HG02870 (cell line): Measurements from ENCODE around the gene RBM47.
A peak's percentile ranks its signal among the peaks of the same experiment; 100 is the strongest.
"Not testable (repeated sequence)": the region's sequence is repeated elsewhere in the genome, so short reads cannot be mapped to it uniquely, and the experiment has no call there.

Experiments used
- ATAC-seq: cut with Tn5 transposase; IDR thresholded peaks from one replicate; pipeline ENCODE4 v1.9.1; 2021; ENCODE audit warnings: mild to moderate bottlenecking, moderate library complexity; ENCODE audit not compliant: unreplicated experiment

Gene RBM47

DNA sequence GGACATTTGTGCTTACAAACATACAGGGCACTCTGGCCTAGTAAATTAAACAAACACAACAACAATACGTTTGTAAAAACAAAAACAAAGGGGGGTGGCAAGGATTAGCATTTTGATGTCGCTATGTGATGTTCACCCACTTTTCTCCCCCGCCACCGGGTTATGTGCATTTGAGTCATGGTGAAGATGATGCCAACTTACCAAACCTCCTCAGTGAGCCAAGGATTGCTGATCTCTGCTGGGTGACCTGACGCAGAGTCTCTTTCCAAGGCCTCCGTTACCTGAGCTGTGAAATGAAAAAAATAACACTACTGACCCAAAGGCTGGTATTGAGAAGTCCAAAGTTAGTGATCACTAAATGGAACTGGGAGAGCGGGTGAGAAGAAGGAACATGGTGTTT is 85.4 kb downstream of the RBM47 start:
- ATAC-seq = no peak

DNA sequence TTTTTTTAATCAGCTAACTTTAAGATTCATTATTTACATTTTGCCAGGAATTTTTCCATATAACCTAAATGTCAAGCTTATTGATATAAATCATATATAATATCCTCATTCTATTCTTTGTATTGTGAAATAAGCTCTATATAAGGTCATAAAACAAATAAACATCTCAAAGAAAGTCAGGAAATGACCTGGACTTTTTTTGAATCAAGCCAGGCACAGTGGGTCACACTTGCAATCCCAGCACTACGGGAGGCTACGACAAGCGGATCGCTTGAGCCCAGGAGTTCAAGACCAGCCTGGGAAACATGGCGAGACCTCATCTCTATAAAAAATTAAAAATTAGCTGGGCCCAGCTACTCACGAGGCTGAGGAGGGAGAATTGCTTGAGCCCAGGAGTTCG is 88.9 kb downstream of the RBM47 start:
- ATAC-seq = no peak

DNA sequence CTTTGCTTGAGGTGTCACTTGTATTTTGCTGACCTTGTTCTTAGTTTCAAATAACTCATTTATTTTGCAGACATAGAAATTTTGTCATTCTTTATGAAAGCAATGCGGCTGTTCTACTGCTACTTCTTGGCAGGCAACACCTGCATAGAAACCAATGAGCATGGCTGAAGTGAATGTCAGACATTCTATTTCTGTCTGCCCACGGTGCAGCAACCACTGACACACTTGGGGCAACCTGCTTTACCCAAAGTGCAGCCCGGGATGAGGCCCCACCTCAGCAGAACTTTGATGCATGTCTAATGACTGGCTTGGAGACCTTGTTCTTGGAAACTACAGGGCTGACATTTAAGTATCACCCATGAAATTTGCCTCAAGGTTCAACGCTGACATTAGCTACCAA is 93.6 kb downstream of the RBM47 start:
- ATAC-seq = peak; percentile 77

DNA sequence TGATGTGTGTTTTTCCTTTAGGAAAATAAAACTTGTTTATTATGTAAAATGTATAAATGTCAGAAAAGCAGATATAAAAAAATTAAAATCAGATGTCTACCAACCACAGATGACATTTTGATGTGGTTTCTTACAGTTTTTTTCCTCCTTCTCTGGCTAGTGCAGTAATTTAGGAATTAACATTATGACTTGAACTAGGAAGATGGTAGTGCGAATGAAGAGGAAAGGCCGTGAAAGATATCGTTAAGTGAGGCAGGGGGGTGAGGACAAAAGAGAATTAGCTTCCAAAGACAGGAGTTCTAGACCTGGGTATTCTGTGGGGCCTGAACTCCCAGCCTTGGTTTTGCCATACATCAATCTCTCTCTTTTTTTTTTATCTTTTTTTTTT is 98.0 kb downstream of the RBM47 start:
- no peak for ATAC-seq

DNA sequence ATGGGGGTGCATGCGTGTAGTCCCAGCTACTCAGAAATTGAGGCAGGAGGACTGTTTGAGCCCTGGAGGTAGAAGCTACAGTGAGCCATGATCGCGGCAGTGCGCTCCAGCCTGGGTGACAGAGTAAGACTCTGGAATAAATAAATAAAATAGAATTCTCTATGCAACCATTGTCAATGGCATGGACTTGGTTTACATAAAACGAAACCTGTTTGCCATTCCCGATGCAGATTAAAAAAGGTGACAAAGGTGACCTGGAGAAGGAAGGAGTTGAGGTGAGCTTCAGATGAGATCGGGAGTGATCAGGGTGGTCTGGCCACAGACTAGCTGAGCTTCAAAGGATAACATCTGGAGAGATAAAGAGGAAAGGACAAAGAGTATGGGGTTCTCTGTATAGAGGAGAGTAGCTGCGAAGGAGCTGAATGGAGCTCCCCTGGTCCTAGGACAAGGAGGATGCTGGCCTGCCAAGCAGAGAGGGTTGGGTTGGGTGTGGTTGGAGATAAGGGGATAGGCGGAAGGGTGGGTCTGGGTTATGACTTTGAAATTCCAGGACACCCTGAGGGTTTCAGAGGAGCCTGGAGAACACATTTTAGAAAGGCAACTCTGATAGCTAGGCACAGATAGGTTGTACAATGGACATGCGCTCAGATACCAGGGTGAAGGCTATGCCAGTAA is 98.6 kb downstream of the RBM47 start:
- no peak for ATAC-seq

DNA sequence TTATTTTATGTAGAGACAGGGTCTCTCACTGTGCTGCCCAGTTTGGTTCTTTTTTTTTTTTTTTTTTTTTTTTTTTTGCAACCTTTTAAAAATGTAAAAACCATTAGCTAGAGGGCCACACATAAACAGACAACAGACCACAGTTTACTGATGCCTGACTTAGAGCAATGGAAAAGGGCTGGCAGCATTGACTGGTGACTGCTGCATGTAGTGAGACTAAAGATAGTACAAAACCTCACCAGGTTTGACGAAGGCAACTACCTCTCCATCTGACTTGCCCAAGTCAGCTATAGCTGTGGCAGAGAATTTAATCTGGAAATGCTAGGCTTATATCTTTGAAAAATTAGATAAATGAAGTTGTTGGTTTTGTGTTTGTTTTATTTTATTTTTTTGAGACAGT is 102.9 kb downstream of the RBM47 start:
- ATAC-seq = no peak

DNA sequence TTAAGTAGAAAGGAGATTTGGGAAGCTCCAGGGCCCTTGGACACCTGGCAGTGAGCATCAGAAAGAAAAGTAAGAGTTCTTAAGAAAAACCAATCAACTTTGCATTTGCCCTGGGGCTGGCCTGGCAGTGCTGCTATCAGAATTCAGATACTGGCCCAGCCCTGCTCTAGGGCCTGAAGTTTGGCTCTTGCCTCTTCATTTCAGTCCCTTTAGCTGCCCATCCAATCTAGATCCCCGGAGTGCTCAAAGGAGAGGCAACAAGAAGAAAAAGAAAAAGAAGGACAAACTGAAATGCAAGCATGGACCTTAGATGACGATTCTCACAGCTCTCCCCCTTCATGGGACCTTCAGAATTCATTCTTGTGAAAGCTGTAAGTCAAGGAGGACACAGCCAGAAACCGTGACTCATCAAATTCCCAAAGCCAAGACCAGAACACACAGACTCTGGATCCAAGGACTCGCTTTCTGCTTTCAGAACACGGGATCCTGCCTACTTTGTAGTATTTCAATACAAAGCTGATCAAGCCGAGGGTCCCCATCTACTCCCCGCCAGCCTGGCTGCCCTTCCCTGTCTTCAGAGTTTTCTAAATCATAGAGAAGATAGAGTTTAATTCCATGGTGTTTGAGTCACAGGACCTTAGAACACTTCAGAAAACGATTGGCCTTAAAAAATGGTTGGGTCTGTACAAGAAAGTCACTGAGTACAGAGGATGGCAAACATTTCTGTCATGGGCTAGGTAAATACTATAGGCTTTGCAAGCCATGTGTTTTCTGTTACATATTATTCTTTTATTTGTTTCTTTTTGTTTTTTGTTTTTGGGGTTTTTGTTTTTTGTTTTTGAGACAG is 103.7 kb downstream of the RBM47 start:
- ATAC-seq = no peak

DNA sequence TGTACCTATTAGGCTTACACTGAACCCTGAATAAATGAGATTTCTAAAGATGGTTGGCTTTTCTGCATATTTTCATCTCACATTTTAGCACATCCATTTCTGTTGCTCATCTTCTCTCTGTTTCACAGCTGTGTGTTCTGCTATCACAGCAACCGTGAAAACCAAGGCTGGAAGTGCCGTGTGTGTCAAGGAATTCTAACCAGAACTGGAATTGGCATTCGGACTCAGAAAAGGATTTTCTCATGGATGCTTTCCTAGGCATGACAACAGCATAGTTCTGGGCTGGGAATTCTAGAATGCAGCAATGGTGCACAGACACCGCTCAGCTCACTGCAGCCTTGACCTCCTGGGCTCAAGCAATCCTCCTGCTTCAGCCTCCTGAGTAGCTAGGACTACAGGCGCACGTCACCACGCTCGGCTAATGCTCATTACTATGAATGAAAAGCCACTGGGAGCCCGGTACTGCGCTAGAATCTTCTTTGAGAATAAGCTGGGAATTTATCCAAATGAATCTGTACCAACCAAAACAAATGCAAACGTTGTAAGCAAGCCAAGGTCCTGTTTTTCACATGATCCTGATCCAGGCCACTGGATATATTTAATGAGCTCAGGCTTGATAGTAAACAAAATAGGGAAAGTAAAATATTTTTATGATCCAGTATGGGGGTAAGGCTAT is 105.2 kb downstream of the RBM47 start:
- no peak for ATAC-seq

DNA sequence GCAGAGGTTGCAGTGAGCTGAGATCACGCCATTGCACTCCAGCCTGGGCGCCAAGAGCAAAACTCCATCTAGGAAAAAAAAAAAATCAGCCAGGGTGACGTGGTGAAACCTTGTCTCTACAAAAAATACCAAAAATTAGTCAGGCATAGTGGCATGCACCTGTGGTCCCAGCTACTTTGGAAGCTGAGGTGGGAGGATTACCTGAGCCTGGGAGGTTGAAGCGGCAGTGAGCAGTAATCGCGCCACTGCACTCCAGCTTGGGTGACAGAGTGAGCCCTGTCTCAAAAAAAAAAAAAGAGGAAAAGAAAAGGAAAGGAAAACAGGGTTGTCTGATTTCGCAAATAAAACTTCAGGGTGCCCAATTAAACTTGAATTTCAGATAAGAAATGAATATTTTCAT is 106.1 kb downstream of the RBM47 start:
- no peak for ATAC-seq

DNA sequence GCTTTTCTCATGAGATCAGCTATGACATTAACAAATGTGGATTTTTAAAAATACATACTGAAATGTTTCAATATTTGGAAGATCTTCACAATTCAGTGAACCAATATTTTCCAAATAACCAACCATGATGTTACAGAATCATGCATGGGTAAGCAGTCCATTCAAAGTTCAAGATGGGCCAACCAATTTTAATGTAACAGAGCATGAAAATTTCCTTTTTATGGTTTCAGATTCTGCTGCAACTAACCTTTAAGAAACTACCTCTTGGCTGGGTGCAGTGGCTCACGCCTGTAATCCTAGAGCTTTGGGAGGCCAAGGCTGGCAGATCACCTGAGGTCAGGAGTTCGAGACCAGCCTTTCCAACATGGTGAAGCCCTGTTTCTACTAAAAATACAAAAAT is 107.7 kb downstream of the RBM47 start:
- no peak for ATAC-seq

DNA sequence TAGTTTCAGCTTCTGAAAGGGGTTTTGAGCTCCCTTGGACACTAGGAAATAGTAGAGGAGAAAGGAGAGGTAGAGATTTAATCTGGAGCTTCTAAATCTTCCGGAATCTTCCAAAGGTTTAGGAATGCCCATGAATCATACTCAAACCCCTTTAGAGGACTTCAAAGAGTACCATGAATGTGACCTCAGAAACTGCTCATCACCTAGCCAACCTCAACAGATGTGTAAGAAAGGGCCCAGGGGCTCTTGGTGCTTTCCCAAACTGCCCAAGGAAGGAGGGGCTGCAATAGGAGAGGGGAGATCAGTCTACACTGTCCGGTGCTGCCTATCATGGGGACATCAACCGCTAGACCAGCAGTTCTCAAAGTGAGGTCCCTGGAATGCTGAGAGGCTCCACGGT is 109.1 kb downstream of the RBM47 start:
- ATAC-seq = no peak

DNA sequence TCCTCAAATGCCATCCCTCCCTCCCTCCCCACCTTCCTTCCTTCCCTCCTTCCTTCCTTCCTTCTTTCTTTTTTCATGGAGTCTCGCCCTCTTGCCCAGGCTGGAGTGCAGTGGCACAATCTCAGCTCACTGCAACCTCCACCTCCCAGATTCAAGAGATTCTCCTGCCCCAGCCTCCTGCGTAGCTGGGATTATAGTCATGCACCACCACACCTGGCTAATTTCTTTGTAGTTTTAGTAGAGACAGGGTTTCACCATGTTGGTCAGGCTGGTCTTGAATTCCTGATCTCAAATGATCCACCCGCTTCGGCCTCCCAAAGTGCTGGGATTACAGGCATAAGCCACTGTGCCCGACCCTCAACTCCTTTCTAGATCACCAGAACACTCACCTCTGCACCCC is 112.6 kb downstream of the RBM47 start:
- not testable (repeated sequence) for ATAC-seq

DNA sequence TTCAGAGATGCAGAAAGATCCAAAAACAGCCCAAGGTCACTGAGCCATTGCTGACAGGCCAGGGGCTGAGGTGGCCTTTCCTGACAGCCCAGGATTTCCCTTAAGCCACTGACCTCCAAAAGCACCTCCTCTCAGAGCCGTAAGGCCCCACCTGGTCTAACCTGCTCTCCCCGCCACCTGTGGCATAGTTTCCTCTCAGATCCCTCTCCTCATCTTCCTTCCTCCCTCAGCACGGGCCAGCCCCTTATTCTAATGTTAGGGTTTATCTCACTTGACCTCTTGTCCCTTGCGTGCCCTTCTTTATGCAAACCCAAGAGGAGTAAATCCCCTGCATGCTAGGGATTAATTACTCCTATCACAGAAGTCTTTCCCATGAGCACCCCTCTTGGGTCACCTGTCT is 113.0 kb downstream of the RBM47 start:
- peak; percentile 32 for ATAC-seq

DNA sequence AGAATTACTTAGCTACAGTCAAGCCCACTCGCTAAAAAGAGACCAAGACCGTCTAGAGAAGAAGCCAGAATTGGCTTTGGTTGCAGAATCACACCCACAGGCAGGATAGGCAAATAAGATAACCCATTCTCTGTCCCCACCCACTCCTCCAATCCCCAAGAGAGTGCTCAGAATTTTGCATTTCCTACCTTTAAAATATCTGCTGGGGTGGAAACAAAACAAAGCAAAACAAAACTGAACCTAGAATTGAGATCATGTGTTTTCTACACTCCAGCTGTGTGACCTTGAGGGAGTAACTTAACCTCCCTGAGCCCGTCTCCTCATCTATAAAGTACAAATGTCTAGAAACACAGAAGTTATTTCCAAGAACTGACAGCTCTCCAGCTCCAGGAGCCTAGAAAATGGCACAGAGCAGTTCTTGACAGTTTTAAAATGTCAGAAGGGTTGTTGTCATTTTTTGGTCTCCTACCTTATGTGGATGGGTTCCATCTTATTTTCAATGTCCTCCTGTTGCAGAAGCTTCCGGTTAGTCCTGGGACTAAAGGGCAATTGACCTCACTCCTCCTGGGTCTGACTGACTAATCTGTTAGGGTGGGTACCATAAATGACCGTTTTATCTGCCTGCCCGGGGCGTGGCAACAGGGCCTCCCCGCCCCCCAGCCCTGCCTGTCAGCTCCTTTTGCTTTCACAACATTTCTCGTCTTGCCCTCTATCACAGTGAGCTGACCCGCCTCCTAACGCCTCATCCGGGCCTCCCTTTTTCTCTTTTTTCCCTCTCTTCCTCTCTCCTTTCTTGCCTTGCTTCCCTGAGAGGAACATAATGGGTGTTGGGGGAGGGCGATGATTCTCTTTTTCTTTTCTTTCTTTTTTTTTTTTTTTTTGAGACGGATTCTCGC is 114.0 kb downstream of the RBM47 start:
- ATAC-seq = peak; percentile 78

DNA sequence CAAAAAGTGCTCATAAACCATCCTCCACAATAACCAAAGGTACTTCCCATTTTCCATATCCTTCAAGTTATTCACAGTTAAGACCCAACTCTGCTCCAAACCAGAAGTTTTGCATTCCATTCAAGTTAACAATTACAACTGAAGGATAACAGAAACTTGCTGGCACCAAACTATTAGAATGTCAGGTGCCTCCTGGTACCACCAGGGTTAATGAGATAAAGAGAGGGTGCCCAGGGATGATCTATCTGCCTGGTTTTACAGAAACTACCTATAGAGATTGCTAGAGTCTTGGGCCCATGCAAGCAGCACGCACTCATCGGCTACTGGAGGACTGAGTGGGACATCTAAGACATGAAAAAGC is 114.6 kb downstream of the RBM47 start:
- no peak for ATAC-seq

DNA sequence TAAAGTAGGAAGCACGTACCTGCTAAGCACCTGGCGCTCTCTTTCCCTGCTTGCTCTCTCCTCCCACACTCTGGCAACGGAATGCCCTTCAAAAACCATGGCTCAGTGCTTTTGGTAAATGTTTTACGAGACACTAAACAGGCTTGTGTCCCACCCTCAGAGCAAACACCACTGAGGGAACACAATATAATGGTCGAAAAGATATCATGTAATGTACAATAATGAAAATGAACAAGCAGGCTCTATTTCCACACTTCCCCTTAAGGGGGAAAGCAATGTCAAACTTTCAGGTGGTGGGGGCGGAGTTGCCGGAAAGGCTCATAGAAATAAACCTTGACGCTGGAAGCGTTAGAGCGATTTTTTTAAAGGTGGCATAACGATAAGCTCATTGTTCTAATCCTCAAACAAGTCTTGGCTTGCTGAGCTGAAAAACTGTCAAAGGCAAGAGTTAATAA is 115.1 kb downstream of the RBM47 start:
- ATAC-seq = no peak

DNA sequence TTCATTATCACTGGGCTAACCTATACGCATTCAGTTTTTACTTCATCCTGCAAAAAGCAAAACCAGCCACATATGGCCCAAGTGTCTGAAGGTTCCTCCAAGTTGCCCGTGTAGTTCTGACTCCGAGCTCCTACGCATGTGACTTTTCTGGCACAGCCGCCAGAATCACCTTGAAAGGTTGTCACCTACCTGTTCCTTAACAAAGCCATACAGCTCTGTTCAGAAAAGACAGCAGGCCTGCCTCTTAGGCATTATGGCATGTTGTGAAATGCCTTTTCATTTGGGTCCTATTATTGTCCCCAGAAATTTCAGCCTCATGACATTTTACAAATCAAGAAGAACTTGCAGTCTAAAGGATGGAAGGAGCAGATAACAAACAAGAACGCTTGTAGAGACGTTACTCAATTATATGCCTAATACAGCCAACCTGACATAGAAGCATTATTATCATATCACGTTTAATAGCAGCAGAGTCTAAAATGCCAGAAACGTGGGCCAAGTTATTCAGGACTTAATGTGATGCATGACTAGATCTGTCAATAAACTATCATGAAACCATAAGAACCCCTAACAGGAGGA is 118.5 kb downstream of the RBM47 start:
- no peak for ATAC-seq

DNA sequence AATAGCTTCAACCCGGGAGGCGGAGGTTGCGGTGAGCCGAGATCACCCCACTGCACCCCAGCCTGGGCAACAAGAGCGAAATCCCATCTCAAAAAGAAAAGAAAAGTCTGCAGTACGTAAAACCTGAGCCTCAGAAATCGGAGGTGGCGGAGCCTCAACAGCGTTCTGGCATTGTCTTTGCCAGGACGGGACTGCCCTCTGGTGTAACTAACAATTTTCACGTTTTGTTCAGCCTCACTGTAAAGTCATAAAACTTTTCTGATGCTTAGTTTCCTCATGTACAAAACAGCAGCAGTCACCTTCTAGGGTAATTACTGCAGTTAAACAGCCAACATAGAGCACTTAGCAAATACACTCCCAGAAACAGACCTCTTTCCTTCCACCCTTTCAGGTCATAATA is 121.7 kb downstream of the RBM47 start:
- ATAC-seq = no peak

DNA sequence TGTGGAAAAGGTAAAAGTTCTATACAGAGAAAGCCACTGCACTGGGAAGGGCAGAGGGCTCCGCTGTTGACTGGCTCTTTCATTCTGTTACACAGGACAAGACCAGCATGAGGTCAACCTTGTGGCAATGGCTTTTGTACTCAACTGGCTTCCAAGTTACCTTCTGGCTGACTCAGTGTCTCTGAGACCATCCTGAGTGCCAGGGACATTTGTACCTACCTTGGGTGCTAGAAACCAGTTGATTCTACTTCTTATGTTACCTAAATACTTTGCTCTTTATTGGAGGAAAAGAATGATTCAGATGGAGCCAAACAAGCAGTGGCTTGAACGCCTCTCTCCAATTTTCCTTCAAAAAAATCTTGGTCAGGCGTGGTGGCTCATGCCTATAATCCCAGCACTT is 123.2 kb downstream of the RBM47 start:
- no peak for ATAC-seq

DNA sequence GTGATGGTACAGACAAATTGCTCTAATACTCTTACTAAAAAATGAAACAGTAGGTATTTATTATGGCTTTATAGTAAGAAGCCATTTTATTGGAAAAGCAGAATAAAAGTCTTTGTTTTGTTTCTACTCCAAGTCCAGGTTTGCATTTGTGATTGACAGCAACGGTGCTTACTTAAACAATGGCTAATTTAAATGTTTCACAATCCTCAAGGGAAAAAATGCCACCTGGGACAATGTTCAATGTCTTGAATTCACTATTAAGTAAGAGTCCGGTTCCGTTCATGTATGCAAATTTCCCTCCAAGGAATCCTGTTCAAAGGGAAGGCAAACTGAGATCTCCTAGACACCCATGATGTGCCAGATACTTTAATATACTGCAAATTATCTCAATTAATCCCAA is 123.6 kb downstream of the RBM47 start:
- ATAC-seq = no peak

DNA sequence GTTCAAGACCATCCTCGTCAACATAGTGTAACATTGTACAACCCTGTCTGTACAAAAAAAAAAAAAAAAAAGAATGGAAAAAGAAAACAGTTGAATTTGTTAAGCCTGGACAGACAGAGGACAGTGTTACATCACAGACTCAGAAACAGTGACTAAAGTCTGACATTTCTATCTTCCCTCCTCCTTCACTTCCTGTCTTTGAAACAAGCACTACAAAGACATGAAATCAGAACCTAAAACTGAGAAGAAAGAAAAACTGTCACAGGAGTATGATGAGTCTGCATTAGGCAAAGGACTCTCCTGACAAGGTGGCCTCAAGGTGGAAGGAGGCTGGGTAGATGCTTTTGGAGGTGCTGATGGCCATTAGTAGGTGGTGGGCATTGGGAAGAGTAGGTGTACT is 126.7 kb downstream of the RBM47 start:
- peak; percentile 72 for ATAC-seq
